IMR-90 (cell line): Measurements from ENCODE around the gene RABGAP1. TPM values are rescaled to one million over a fixed set of nuclear protein-coding genes. Genes with fewer than 3 reads are reported as not detected.

Experiments used
- ATAC-seq: fragments of 200-7000 bp; cut with Tn5 transposase; 2 replicates; pipeline ENCODE4 v1.9.1; 2020; ENCODE audit warnings: low read depth, mild to moderate bottlenecking, moderate library complexity
- BruUV-seq: library from RNA; stranded (reverse); fragments of 400-500 nt; replicated peaks from 2 replicates; lab custom pipeline; 2021; lab: Mats Ljungman, UMichigan
- CTCF ChIA-PET: fragments of 300-600 bp; formaldehyde crosslinking; extraction: SDS; loops from one replicate; lab custom pipeline; 2021; ENCODE audit warnings: antibody characterized with exemption; lab: Yijun Ruan, JAX
- POLR2A ChIA-PET: fragments of 300-600 bp; sonication (Branson Sonifier 250); formaldehyde crosslinking; loops from one replicate; lab custom pipeline; 2022; ENCODE audit warnings: antibody characterized with exemption; ENCODE audit not compliant: unreplicated experiment; lab: Charles Lee
- DNase-seq: peaks from one replicate; pipeline ENCODE4 v3.0.0; 2013
- H2AFZ ChIP-seq: replicated peaks from 2 replicates; pipeline ENCODE3; 2013; ENCODE audit warnings: low read length, mild to moderate bottlenecking; ENCODE audit not compliant: poor library complexity
- H2AK5ac ChIP-seq: 2 replicates; pipeline ENCODE4 v1.6.1; 2013; ENCODE audit warnings: low read depth, low read length, inconsistent platforms
- H2AK9ac ChIP-seq: replicated peaks from 2 replicates; pipeline ENCODE3; 2013; ENCODE audit warnings: mild to moderate bottlenecking, low read depth, low read length, moderate library complexity; ENCODE audit not compliant: poor library complexity
- H2BK120ac ChIP-seq: 2 replicates; pipeline ENCODE4 v1.6.1; 2013; ENCODE audit warnings: low read depth, low read length, inconsistent platforms
- H2BK15ac ChIP-seq: 3 replicates; pipeline ENCODE4 v1.6.1; 2013; ENCODE audit warnings: low read depth, low read length, inconsistent platforms
- H2BK20ac ChIP-seq: 2 replicates; pipeline ENCODE4 v1.6.1; 2013; ENCODE audit warnings: low read depth, mild to moderate bottlenecking, inconsistent platforms, low read length, moderate library complexity
- H2BK5ac ChIP-seq: 2 replicates; pipeline ENCODE4 v1.6.1; 2013; ENCODE audit warnings: mild to moderate bottlenecking, low read depth, low read length, inconsistent platforms; ENCODE audit not compliant: poor library complexity, severe bottlenecking
- H3K14ac ChIP-seq: replicated peaks from 2 replicates; pipeline ENCODE4 v1.6.1; 2013; ENCODE audit warnings: low read depth, low read length, inconsistent platforms
- H3K18ac ChIP-seq: 2 replicates; pipeline ENCODE4 v1.6.1; 2013; ENCODE audit warnings: low read depth, low read length, control low read depth
- H3K23ac ChIP-seq: 2 replicates; pipeline ENCODE4 v1.6.1; 2013; ENCODE audit warnings: low read depth, low read length, inconsistent platforms
- H3K27ac ChIP-seq: 2 replicates; pipeline ENCODE4 v1.5.1; 2013; ENCODE audit warnings: mild to moderate bottlenecking, control low read depth, low read length; ENCODE audit not compliant: insufficient read depth
- H3K27me3 ChIP-seq: 2 replicates; pipeline ENCODE4 v1.6.1; 2013; ENCODE audit warnings: low read length; ENCODE audit not compliant: control insufficient read depth, insufficient read depth
- H3K36me3 ChIP-seq: 2 replicates; pipeline ENCODE4 v1.6.1; 2013; ENCODE audit warnings: low read length, mixed read lengths; ENCODE audit not compliant: control insufficient read depth, insufficient read depth
- H3K4ac ChIP-seq: 2 replicates; pipeline ENCODE4 v1.6.1; 2013; ENCODE audit warnings: low read depth, low read length, inconsistent platforms
- H3K4me1 ChIP-seq: 2 replicates; pipeline ENCODE4 v1.6.1; 2013; ENCODE audit warnings: low read length, mixed read lengths; ENCODE audit not compliant: control insufficient read depth, insufficient read depth
- H3K4me2 ChIP-seq: 2 replicates; pipeline ENCODE4 v1.6.1; 2013; ENCODE audit warnings: low read depth, mild to moderate bottlenecking, control low read depth, low read length, moderate library complexity
- H3K4me3 ChIP-seq: 2 replicates; pipeline ENCODE4 v1.5.1; 2013; ENCODE audit warnings: low read depth, mild to moderate bottlenecking, control low read depth, low read length, moderate library complexity; ENCODE audit not compliant: insufficient read depth
- H3K56ac ChIP-seq: 2 replicates; pipeline ENCODE4 v1.6.1; 2013; ENCODE audit warnings: low read length, inconsistent platforms; ENCODE audit not compliant: insufficient read depth; ENCODE audit errors: extremely low read depth
- H3K79me1 ChIP-seq, 2 experiments: 2 replicates each; pipeline ENCODE4 v1.6.1; 2013; ENCODE audit warnings: low read length in 2 of 2, inconsistent platforms in 1 of 2, low read depth in 1 of 2
- H3K9ac ChIP-seq: 2 replicates; pipeline ENCODE4 v1.6.1; 2013; ENCODE audit warnings: low read depth, low read length, control low read depth
- H3K9me1 ChIP-seq: 2 replicates; pipeline ENCODE4 v1.6.1; 2013; ENCODE audit warnings: low read length, inconsistent platforms; ENCODE audit not compliant: insufficient read depth
- H3K9me3 ChIP-seq: 2 replicates; pipeline ENCODE4 v1.6.1; 2013; ENCODE audit warnings: low read length; ENCODE audit not compliant: control insufficient read depth, insufficient read depth
- H4K20me1 ChIP-seq: 2 replicates; pipeline ENCODE4 v1.6.1; 2013; ENCODE audit warnings: low read length, inconsistent platforms; ENCODE audit not compliant: insufficient read depth
- H4K5ac ChIP-seq: 2 replicates; pipeline ENCODE4 v1.6.1; 2013; ENCODE audit warnings: mild to moderate bottlenecking, low read depth, low read length, control low read depth
- H4K8ac ChIP-seq, 2 experiments: 2 replicates each; pipeline ENCODE4 v1.6.1; 2013; ENCODE audit warnings: low read depth in 2 of 2, low read length in 2 of 2, control low read depth in 1 of 2, inconsistent platforms in 1 of 2
- H4K91ac ChIP-seq: 2 replicates; pipeline ENCODE4 v1.6.1; 2013; ENCODE audit warnings: low read depth, low read length, inconsistent platforms; ENCODE audit not compliant: insufficient read depth
- BHLHE40 ChIP-seq: fragments of 150-350 bp; IDR thresholded peaks from 2 replicates; pipeline ENCODE4 v1.6.1; 2016; ENCODE audit warnings: mild to moderate bottlenecking, low read depth, low read length
- CEBPB ChIP-seq: IDR thresholded peaks from 2 replicates; pipeline ENCODE4 v1.6.1; 2012; ENCODE audit warnings: low read depth, low read length, improper control_type of control experiment
- MAFK ChIP-seq: IDR thresholded peaks from 2 replicates; pipeline ENCODE4 v1.6.1; 2012; ENCODE audit warnings: low read depth, low read length, improper control_type of control experiment
- MAZ ChIP-seq: IDR thresholded peaks from 2 replicates; pipeline ENCODE4 v1.6.1; 2012; ENCODE audit warnings: low read depth, mild to moderate bottlenecking, low read length, improper control_type of control experiment, moderate library complexity, borderline replicate concordance
- MXI1 ChIP-seq: IDR thresholded peaks from 2 replicates; pipeline ENCODE4 v1.6.1; 2012; ENCODE audit warnings: low read depth, mild to moderate bottlenecking, low read length, moderate library complexity, borderline replicate concordance
- NFE2L2 ChIP-seq: fragments of 150-350 bp; IDR thresholded peaks from 2 replicates; pipeline ENCODE4 v1.6.1; 2016; ENCODE audit warnings: low read depth, mild to moderate bottlenecking, low read length
- RCOR1 ChIP-seq: IDR thresholded peaks from 2 replicates; pipeline ENCODE4 v1.6.1; 2012; ENCODE audit warnings: mild to moderate bottlenecking, low read length, improper control_type of control experiment; ENCODE audit not compliant: insufficient replicate concordance
- RFX5 ChIP-seq: IDR thresholded peaks from 2 replicates; pipeline ENCODE4 v1.8.0; 2012; ENCODE audit warnings: low read depth, mild to moderate bottlenecking, low read length, moderate library complexity
- SMC3 ChIP-seq: fragments of 150-350 bp; IDR thresholded peaks from 2 replicates; pipeline ENCODE4 v1.6.1; 2016; ENCODE audit warnings: low read depth, mild to moderate bottlenecking, antibody characterized with exemption, low read length, moderate library complexity
- USF2 ChIP-seq: fragments of 150-350 bp; IDR thresholded peaks from 2 replicates; pipeline ENCODE4 v1.6.1; 2017; ENCODE audit warnings: mild to moderate bottlenecking, antibody characterized with exemption, low read length, low read depth
- WGBS, 2 experiments: methylation state at CpG; one replicate each; pipeline versions ENCODE4 v1.1.5 to v1.1.7; 2013; ENCODE audit warnings: missing lambda C conversion rate in 2 of 2; ENCODE audit not compliant: insufficient read length in 1 of 2; ENCODE audit errors: extremely low coverage in 2 of 2; 5-methylcytosine and 5-hydroxymethylcytosine counted together
- dilution Hi-C: fragments of 300-500 bp; cut with HindIII; formaldehyde crosslinking; loops from one replicate; pipeline ENCODE4 v1.14.3; 2018; ENCODE audit warnings: low sequenced_read_pairs; ENCODE audit not compliant: unreplicated experiment
- in situ Hi-C: fragments of 300-500 bp; cut with MboI; formaldehyde crosslinking; loops from 3 replicates; pipeline ENCODE4 v1.14.3; 2019; ENCODE audit warnings: low sequenced_read_pairs, inconsistent platforms, mixed read lengths
- intact Hi-C: fragments of 100-400 bp; cut with micrococcal nuclease; formaldehyde crosslinking; loops from 2 replicates; pipeline ENCODE4 v1.10.0; 2022
- polyA plus RNA-seq, 3 experiments: library from polyadenylated mRNA; depleted of rRNA; stranded (reverse); fragments of >200 nt; gene quantifications; 2 replicates each; pipeline ENCODE4 v1.2.3, GENCODE V29; 2012; ENCODE audit warnings: low replicate concordance in 1 of 3
- total RNA-seq: library from RNA; depleted of rRNA; stranded (reverse); fragments of >200 nt; gene quantifications from 2 replicates; pipeline ENCODE4 v1.2.3, GENCODE V29; 2012
- TF ChIP-seq, protein P1 (sequence below): conservative IDR thresholded peaks from 2 replicates; pipeline ENCODE4 v1.5.1; 2012; ENCODE audit warnings: mild to moderate bottlenecking, low read depth, low read length, improper control_type of control experiment
- TF ChIP-seq, protein P2 (sequence below): fragments of 150-350 bp; IDR thresholded peaks from 2 replicates; pipeline ENCODE4 v1.6.1; 2016; ENCODE audit warnings: low read depth, mild to moderate bottlenecking, low read length, moderate library complexity, borderline replicate concordance

RABGAP1 gene
- total and polyA plus RNA-seq, 2 of the 4 experiments (the other 2 are of a cell fraction): 20.0 to 53.9 TPM

DNA sequence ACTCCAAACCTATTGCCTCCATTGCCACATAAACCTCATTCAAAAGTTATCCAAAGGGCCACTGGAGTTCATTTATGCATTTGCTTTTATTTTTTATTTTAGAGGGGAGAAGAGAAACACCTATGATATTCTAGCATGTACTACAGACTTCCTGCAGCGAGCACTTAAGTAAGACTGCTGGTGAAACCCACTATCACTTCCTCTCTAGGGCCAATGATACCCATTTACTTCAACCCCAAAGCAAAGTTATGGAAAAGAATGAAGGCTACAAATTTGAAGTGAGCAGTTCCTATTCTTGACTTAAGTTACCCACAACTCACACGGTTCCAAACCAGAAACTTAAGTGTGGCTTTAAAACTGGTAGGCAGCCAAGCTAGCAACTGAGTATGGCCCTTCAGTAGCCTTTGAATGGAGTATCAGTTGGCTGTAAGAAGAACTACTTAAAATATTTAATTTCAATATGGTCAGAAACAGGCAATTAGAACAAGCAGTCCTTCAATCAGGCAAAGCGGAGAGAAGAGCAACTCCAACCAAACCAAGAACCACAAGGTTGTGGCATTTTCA is 186.8 kb downstream of the RABGAP1 start:
- Histone ChIP-seq H2BK120ac (no peak overlapping the region), H4K8ac (no peak overlapping the region), H3K23ac (no peak overlapping the region), H3K4me1 (peaks cover 2% of the 10 kb centered on the region), H2BK15ac (no peak overlapping the region), H2BK20ac (no peak overlapping the region), H2AK9ac (no peak overlapping the region), H4K91ac (no peak overlapping the region), H3K27me3 (no peaks in the 10 kb centered on the region), H3K27ac (no peak overlapping the region), H3K14ac (no peak overlapping the region), H3K4me3 (no peak overlapping the region), H2BK5ac (no peak overlapping the region), H2AFZ (no peak overlapping the region), H3K36me3 (no peaks in the 10 kb centered on the region), H3K79me1 (no peaks in the 10 kb centered on the region), H4K20me1 (no peaks in the 10 kb centered on the region), H3K9me3 (no peaks in the 10 kb centered on the region), H3K18ac (no peak overlapping the region), H3K56ac (no peak overlapping the region), H3K9me1 (no peaks in the 10 kb centered on the region), H4K5ac (no peak overlapping the region), H3K4ac (no peak overlapping the region), H3K9ac (no peak overlapping the region), H3K4me2 (no peak overlapping the region), H2AK5ac (no peak overlapping the region)
- CTCF ChIA-PET: no interaction called here
- POLR2A ChIA-PET: no interaction called here
- DNase-seq (no peak), ATAC-seq (no peak)
- TF ChIP-seq CEBPB: no peak
- no peak for TF ChIP-seq USF2
- TF ChIP-seq MAZ: no peak
- TF ChIP-seq MAFK: no peak
- TF ChIP-seq NFE2L2: no peak
- TF ChIP-seq MXI1: no peak
- TF ChIP-seq RCOR1: no peak
- TF ChIP-seq, protein P1, sequence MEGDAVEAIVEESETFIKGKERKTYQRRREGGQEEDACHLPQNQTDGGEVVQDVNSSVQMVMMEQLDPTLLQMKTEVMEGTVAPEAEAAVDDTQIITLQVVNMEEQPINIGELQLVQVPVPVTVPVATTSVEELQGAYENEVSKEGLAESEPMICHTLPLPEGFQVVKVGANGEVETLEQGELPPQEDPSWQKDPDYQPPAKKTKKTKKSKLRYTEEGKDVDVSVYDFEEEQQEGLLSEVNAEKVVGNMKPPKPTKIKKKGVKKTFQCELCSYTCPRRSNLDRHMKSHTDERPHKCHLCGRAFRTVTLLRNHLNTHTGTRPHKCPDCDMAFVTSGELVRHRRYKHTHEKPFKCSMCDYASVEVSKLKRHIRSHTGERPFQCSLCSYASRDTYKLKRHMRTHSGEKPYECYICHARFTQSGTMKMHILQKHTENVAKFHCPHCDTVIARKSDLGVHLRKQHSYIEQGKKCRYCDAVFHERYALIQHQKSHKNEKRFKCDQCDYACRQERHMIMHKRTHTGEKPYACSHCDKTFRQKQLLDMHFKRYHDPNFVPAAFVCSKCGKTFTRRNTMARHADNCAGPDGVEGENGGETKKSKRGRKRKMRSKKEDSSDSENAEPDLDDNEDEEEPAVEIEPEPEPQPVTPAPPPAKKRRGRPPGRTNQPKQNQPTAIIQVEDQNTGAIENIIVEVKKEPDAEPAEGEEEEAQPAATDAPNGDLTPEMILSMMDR: no peak
- no peak for TF ChIP-seq BHLHE40
- no peak for TF ChIP-seq SMC3
- TF ChIP-seq, protein P2, sequence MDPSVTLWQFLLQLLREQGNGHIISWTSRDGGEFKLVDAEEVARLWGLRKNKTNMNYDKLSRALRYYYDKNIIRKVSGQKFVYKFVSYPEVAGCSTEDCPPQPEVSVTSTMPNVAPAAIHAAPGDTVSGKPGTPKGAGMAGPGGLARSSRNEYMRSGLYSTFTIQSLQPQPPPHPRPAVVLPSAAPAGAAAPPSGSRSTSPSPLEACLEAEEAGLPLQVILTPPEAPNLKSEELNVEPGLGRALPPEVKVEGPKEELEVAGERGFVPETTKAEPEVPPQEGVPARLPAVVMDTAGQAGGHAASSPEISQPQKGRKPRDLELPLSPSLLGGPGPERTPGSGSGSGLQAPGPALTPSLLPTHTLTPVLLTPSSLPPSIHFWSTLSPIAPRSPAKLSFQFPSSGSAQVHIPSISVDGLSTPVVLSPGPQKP: no peak
- TF ChIP-seq RFX5: no peak
- dilution Hi-C loops (no loop called here), in situ Hi-C loops (no loop called here), intact Hi-C loops (no loop called here)
- no CpG with 5 or more reads among the region's 3 CpGs for WGBS, 2 experiments
- no TSS peak for BruUV-seq
